ENCODE measurements around the gene SLC39A6. TPM values are rescaled to one million over a fixed set of nuclear protein-coding genes. Genes with fewer than 3 reads are reported as not detected.
"Not testable (repeated sequence)": the region's sequence is repeated elsewhere in the genome, so short reads cannot be mapped to it uniquely, and the experiment has no call there.

Gene SLC39A6
- total RNA-seq, 1 donor from 2014 or later = 11.9 TPM

- intact Hi-C loops (cut with micrococcal nuclease) = no loop called here
- Histone ChIP-seq H3K36me3 (peaks cover 56% of the 10 kb centered on the region), H3K4me3 (no peak overlapping the region), H3K27me3 (ENCODE audit: low read depth) (no peaks in the 10 kb centered on the region), H3K27ac (replicated peaks) (no peak overlapping the region), H3K9me3 (replicated peaks) (no peaks in the 10 kb centered on the region), H3K4me1 (no peaks in the 10 kb centered on the region)
- no peak for TF ChIP-seq CTCF (IDR thresholded peaks at IDR 0.05; ENCODE audit: borderline replicate concordance)
- no peak for DNase-seq
Observed at GRCh38 chr18:36120297-36120696, 8.8 kb downstream of the SLC39A6 start.

- H3K4me1 ChIP-seq; H3K4me3 ChIP-seq; intact Hi-C loops (cut with micrococcal nuclease); H3K27me3 ChIP-seq (ENCODE audit: low read depth); H3K27ac ChIP-seq (replicated peaks); H3K9me3 ChIP-seq (replicated peaks); DNase-seq: not testable (repeated sequence)
- H3K36me3 ChIP-seq = peaks cover 66% of the 10 kb centered on the region
Observed at GRCh38 chr18:36116771-36117170, 12.4 kb downstream of the SLC39A6 start.

- H3K36me3 ChIP-seq = peaks cover 59% of the 10 kb centered on the region
- TF ChIP-seq CTCF (IDR thresholded peaks at IDR 0.05; ENCODE audit: borderline replicate concordance) = no peak
- no peaks in the 10 kb centered on the region for H3K9me3 ChIP-seq (replicated peaks)
- no peak overlapping the region for H3K27ac ChIP-seq (replicated peaks)
- no peaks in the 10 kb centered on the region for H3K4me1 ChIP-seq
- H3K27me3 ChIP-seq (ENCODE audit: low read depth) = no peaks in the 10 kb centered on the region
- DNase-seq = no peak
- intact Hi-C loops (cut with micrococcal nuclease) = no loop called here
- H3K4me3 ChIP-seq = no peak overlapping the region
Observed at GRCh38 chr18:36114738-36115137, 14.4 kb downstream of the SLC39A6 start.

- Histone ChIP-seq H3K4me1 (no peaks in the 10 kb centered on the region), H3K27me3 (ENCODE audit: low read depth) (no peaks in the 10 kb centered on the region), H3K9me3 (replicated peaks) (no peaks in the 10 kb centered on the region), H3K27ac (replicated peaks) (no peak overlapping the region), H3K36me3 (peaks cover 56% of the 10 kb centered on the region), H3K4me3 (no peak overlapping the region)
- no peak for TF ChIP-seq CTCF (IDR thresholded peaks at IDR 0.05; ENCODE audit: borderline replicate concordance)
- DNase-seq = no peak
- intact Hi-C loops (cut with micrococcal nuclease) = no loop called here
Observed at GRCh38 chr18:36114251-36114650, 14.9 kb downstream of the SLC39A6 start.

- Histone ChIP-seq H3K27ac (replicated peaks) (no peak overlapping the region), H3K4me3 (no peak overlapping the region), H3K4me1 (no peaks in the 10 kb centered on the region), H3K27me3 (ENCODE audit: low read depth) (no peaks in the 10 kb centered on the region), H3K36me3 (peaks cover 56% of the 10 kb centered on the region), H3K9me3 (replicated peaks) (no peaks in the 10 kb centered on the region)
- TF ChIP-seq CTCF (IDR thresholded peaks at IDR 0.05; ENCODE audit: borderline replicate concordance) = no peak
- intact Hi-C loops (cut with micrococcal nuclease) = no loop called here
- no peak for DNase-seq
Observed at GRCh38 chr18:36112302-36112701, 16.8 kb downstream of the SLC39A6 start.

GRCh38 chr18:36109737-36110136 is 19.4 kb downstream of the SLC39A6 start:
- Histone ChIP-seq H3K4me3 (no peak overlapping the region), H3K27ac (replicated peaks) (no peak overlapping the region), H3K27me3 (ENCODE audit: low read depth) (no peaks in the 10 kb centered on the region), H3K4me1 (no peaks in the 10 kb centered on the region), H3K9me3 (replicated peaks) (no peaks in the 10 kb centered on the region), H3K36me3 (peaks cover 41% of the 10 kb centered on the region)
- TF ChIP-seq CTCF (IDR thresholded peaks at IDR 0.05; ENCODE audit: borderline replicate concordance) = no peak
- intact Hi-C loops (cut with micrococcal nuclease) = no loop called here
- DNase-seq = no peak
